ENCODE data around the gene CDKN2D.

Gene CDKN2D

DNA sequence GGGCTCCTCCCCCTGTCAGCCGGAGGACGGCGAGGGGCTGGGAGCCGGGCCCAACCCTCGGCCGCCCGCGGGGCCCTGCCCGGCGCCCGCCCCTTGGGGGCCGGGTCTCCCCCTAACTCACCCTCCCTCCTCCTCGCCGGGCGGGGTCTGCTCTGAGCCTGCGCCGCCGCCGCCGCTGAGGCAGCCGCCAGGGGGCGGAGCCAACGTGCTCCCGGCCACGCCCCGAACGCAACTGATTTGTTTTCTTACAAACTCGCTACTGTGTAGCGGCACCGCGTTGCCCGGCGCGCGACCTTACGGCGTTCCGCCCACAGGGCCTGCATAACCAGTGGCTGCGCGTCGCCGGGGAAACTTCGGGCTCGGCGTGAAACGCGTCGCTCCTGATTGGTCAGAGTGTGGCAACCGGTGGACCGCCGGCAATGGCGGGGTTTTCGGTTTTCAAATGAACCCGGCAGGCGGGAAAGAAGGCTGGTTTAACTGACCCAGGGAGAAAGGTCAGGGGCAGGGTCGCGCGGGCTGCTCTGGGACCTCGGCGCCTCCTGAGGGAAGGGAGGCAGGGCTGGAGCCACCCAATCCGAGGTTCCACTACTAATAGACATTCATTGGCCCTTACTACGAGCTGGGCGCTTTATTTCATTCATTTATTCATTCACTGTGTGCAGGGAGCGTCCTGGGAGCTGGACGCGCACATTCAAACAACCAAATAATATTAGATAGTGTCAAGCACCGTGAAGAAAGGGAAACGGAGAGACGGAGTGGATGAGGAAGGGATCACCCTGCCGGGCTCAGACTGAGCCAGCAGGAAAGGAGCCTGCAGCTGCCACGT, at the start of gene CDKN2D:
TSS of gene CDKN2D (minus strand) at position 154 of the 826 bp plus-strand sequence. CDS start 326 bp downstream, outside the sequence.
- H3K4me3 ChIP-seq (replicated peaks; ENCODE audit: low read depth, low read length): peak within 1 kb of the TSS; percentile 76
- TF ChIP-seq CTCF (IDR thresholded peaks at IDR 0.05; ENCODE audit: low read length, missing control alignments): no peak
- DNase-seq (ENCODE audit: low read depth): peak; percentile 100

DNA sequence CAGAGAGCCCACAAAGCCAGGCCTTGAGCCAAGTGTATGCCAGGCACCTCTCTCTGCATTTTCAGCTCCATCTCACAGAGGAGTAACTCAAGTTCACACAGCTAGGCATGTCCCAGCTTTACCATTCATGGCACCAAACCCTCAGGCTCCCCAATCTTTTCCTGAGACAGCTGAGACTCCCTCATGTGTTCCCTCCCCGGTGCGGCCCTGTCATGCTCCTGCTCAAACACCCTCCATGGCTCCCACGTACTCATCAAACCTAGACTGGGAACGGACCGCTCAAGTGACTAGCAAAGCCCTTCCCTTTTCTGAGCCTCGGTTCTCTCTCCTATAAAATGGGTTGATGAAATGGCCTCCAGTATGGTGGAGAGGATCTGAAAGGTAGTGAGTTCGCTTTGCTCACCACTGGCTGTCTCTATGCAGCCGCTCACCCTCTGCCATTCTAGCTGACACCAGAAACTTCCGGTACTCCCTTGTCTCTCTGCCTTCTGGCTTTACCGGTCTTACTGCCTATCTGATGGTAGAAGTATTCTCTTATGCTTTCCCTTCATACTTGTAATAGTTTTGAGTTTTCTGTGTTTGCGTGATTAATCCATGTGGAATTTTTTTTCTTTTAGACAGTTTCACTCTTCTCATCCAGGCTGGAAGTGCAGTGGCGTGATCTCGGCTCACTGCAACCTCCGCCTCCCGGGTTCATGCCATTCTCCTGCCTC, 48.8 kb upstream of the CDKN2D start:
- H3K4me3 ChIP-seq (replicated peaks; ENCODE audit: low read depth, low read length): no peak overlapping the region
- DNase-seq (ENCODE audit: low read depth): peak; percentile 58
- no peak for TF ChIP-seq CTCF (IDR thresholded peaks at IDR 0.05; ENCODE audit: low read length, missing control alignments)

DNA sequence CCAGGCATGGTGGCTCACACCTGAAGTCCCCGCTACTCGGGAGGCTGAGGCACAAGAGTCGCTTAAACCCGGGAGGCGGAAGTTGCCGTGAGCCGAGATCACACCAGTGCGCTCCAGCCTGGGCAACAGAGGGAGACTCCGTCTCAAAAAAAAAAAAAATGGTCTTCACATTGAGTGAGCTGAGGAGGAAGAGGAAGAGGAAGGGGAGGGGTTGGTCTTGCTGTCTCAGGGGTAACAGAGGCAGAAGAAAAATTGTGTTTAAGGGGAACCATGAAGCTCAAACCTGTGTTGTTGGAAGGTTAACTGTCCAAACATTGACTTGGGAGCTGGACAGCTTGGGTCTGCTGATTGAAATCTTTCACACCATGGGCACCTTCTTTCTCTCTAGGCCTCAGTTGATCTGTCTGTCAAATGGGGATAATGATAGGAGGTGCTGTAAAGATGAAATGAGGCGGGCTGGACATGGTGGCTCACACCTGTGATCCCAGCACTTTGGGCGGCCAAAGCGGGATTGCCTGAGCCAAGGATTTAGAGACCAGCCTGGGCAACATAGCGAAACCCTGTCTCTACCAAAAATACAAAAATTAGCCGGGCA, 46.7 kb upstream of the CDKN2D start:
- no peak for TF ChIP-seq CTCF (IDR thresholded peaks at IDR 0.05; ENCODE audit: low read length, missing control alignments)
- H3K4me3 ChIP-seq (replicated peaks; ENCODE audit: low read depth, low read length): no peak overlapping the region
- DNase-seq (ENCODE audit: low read depth): no peak

DNA sequence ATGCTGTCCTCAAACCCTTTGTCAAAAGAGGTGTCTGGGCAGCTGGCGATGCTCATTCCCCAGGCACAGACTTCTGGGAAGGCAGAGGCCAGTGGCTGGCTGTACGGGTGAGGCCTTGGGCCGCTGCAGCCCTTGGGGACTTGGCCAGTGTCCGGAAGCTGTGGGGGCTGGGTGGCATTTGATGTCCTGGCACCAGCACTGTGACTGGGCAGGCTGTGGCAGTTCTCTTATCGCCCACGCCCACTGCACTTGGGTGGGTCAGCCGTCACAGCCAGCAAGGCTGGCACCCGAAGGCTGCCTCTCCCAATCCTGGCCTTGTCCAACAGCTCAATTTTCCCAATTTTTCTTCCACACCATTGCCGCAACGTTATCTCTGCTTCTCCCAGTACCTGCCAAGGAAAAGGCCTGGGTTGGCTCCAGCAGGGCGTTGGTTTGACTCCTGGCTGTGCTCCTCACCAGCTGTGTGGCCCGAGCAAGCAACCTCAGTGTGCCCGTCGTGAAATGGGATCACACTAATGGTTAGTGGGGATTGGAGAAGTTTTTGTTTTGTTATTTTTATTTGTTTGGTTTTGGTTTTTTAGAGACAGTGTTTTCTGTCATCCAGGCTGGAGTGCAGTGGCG, 43.8 kb upstream of the CDKN2D start:
- DNase-seq (ENCODE audit: low read depth): no peak
- TF ChIP-seq CTCF (IDR thresholded peaks at IDR 0.05; ENCODE audit: low read length, missing control alignments): no peak
- H3K4me3 ChIP-seq (replicated peaks; ENCODE audit: low read depth, low read length): no peak overlapping the region

GRCh38 chr19:10611907-10612306, 43.1 kb upstream of the CDKN2D start:
- H3K4me3 ChIP-seq (replicated peaks; ENCODE audit: low read depth, low read length): no peak overlapping the region
- DNase-seq (ENCODE audit: low read depth): no peak
- no peak for TF ChIP-seq CTCF (IDR thresholded peaks at IDR 0.05; ENCODE audit: low read length, missing control alignments)

DNA sequence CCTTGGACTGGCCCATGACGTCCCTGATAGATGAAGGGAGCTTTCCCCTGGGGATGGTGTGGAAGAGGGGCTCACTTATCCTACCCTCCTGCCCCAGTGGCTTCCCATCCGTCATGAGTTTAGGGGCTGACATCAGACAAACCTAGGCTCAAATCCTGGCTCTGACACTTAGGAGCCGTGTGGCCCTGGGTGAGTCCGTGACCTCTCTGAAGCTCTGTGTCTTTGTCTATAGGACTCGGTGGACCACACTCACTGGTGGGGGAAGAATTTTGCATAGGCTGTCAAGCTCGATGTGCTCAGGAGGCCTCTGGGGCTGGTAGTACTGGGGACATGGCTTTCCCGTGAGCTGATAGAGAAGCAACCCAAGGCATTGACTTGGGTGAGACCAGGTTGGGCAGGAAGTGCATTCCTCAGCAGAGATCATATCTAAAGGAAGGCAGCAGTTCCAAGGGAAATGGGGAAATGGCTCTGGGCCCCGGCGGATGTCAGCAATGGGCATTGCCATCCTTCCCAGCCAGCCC, 35.7 kb upstream of the CDKN2D start:
- DNase-seq (ENCODE audit: low read depth): no peak
- H3K4me3 ChIP-seq (replicated peaks; ENCODE audit: low read depth, low read length): no peak overlapping the region
- TF ChIP-seq CTCF (IDR thresholded peaks at IDR 0.05; ENCODE audit: low read length, missing control alignments): no peak

All from fibroblast of pulmonary artery (primary cell).